ENCODE results near the gene DMAC2.

The DMAC2 gene

GRCh38 chr19:41479757-41480191 is 40.1 kb upstream of the DMAC2 start:
- Histone ChIP-seq H2BK12ac (ENCODE audit: low read length in 2 of 2) (no peak overlapping the region), H3K14ac (ENCODE audit: low read length in 2 of 2) (no peak overlapping the region), H3K4me3 (ENCODE audit: insufficient read depth in 1 of 2, low read depth in 1 of 2, low read length in 2 of 2) (no peak overlapping the region), H2AFZ (ENCODE audit: low read depth, low read length) (no peak overlapping the region), H2BK120ac (ENCODE audit: low read depth, low read length) (no peak overlapping the region), H3K4ac (ENCODE audit: low read depth in 1 of 2, low read length in 2 of 2) (no peak overlapping the region), H3K27ac (ENCODE audit: low read length, poor library complexity, severe bottlenecking) (no peak overlapping the region), H3K27me3 (ENCODE audit: control insufficient read depth in 1 of 2, insufficient read depth in 1 of 2, low read length in 2 of 2) (peaks cover 10 to 27% of the 10 kb centered on the region in 2 experiments), H3K23ac (ENCODE audit: low read length in 2 of 2) (no peak overlapping the region), H2BK15ac (ENCODE audit: low read depth, poor library complexity, severe bottlenecking) (no peak overlapping the region), H3K4me2 (ENCODE audit: low read length, poor library complexity, severe bottlenecking) (no peak overlapping the region), H2BK5ac (ENCODE audit: low read depth, low read length, poor library complexity, severe bottlenecking) (no peak overlapping the region), H2AK5ac (ENCODE audit: low read length, severe bottlenecking) (no peak overlapping the region), H4K91ac (ENCODE audit: low read length) (no peak overlapping the region), H3K4me1 (ENCODE audit: control insufficient read depth, insufficient read depth, low read depth, low read length) (no peaks in the 10 kb centered on the region), H3K18ac (ENCODE audit: low read depth in 1 of 2, low read length in 2 of 2) (no peak overlapping the region), H3K79me1 (replicated peaks; ENCODE audit: low read length, poor library complexity, severe bottlenecking) (no peaks in the 10 kb centered on the region), H3K9me3 (ENCODE audit: control insufficient read depth, low read length) (no peaks in the 10 kb centered on the region), H4K8ac (ENCODE audit: low read length) (no peak overlapping the region), H3K36me3 (ENCODE audit: control insufficient read depth in 1 of 2, insufficient read depth in 2 of 2, low read depth in 1 of 2, low read length in 2 of 2) (no peaks in the 10 kb centered on the region), H3K9ac (ENCODE audit: low read length) (no peak overlapping the region)
- whole genome bisulfite sequencing: 73% methylated on average over 8 of the region's 8 CpGs
- no peak for DNase-seq

- Histone ChIP-seq H2AFZ (ENCODE audit: low read depth, low read length) (no peak overlapping the region), H3K4me3 (ENCODE audit: insufficient read depth in 1 of 2, low read depth in 1 of 2, low read length in 2 of 2) (no peak overlapping the region), H3K4ac (ENCODE audit: low read depth in 1 of 2, low read length in 2 of 2) (no peak overlapping the region), H2AK5ac (ENCODE audit: low read length, severe bottlenecking) (no peak overlapping the region), H3K9ac (ENCODE audit: low read length) (no peak overlapping the region), H4K8ac (ENCODE audit: low read length) (no peak overlapping the region), H3K79me1 (replicated peaks; ENCODE audit: low read length, poor library complexity, severe bottlenecking) (no peaks in the 10 kb centered on the region), H2BK120ac (ENCODE audit: low read depth, low read length) (no peak overlapping the region), H3K9me3 (ENCODE audit: control insufficient read depth, low read length) (no peaks in the 10 kb centered on the region), H2BK12ac (ENCODE audit: low read length in 2 of 2) (no peak overlapping the region), H3K4me2 (ENCODE audit: low read length, poor library complexity, severe bottlenecking) (no peak overlapping the region), H4K91ac (ENCODE audit: low read length) (no peak overlapping the region), H3K27ac (ENCODE audit: low read length, poor library complexity, severe bottlenecking) (no peak overlapping the region), H3K14ac (ENCODE audit: low read length in 2 of 2) (no peak overlapping the region), H3K4me1 (ENCODE audit: control insufficient read depth, insufficient read depth, low read depth, low read length) (no peaks in the 10 kb centered on the region), H2BK15ac (ENCODE audit: low read depth, poor library complexity, severe bottlenecking) (no peak overlapping the region), H3K36me3 (ENCODE audit: control insufficient read depth in 1 of 2, insufficient read depth in 2 of 2, low read depth in 1 of 2, low read length in 2 of 2) (no peaks in the 10 kb centered on the region), H3K27me3 (ENCODE audit: control insufficient read depth in 1 of 2, insufficient read depth in 1 of 2, low read length in 2 of 2) (peaks cover 10 to 26% of the 10 kb centered on the region in 2 experiments), H3K18ac (ENCODE audit: low read depth in 1 of 2, low read length in 2 of 2) (no peak overlapping the region), H2BK5ac (ENCODE audit: low read depth, low read length, poor library complexity, severe bottlenecking) (no peak overlapping the region), H3K23ac (ENCODE audit: low read length in 2 of 2) (no peak overlapping the region)
- WGBS: 61% methylated on average over 12 of the region's 15 CpGs
- DNase-seq: no peak
Measured at GRCh38 chr19:41478875-41479756, 39.4 kb upstream of the DMAC2 start.

GRCh38 chr19:41478171-41478570 is 38.5 kb upstream of the DMAC2 start:
- no peak overlapping the region for H2BK12ac ChIP-seq (ENCODE audit: low read length in 2 of 2)
- H3K4me3 ChIP-seq (ENCODE audit: insufficient read depth in 1 of 2, low read depth in 1 of 2, low read length in 2 of 2): no peak overlapping the region
- no peak overlapping the region for H2AK5ac ChIP-seq (ENCODE audit: low read length, severe bottlenecking)
- no peak overlapping the region for H2BK15ac ChIP-seq (ENCODE audit: low read depth, poor library complexity, severe bottlenecking)
- WGBS: 70% methylated on average over 8 of the region's 8 CpGs
- H3K36me3 ChIP-seq (ENCODE audit: control insufficient read depth in 1 of 2, insufficient read depth in 2 of 2, low read depth in 1 of 2, low read length in 2 of 2): no peaks in the 10 kb centered on the region
- no peak overlapping the region for H3K23ac ChIP-seq (ENCODE audit: low read length in 2 of 2)
- no peak overlapping the region for H4K91ac ChIP-seq (ENCODE audit: low read length)
- H2BK120ac ChIP-seq (ENCODE audit: low read depth, low read length): no peak overlapping the region
- H3K79me1 ChIP-seq (replicated peaks; ENCODE audit: low read length, poor library complexity, severe bottlenecking): no peaks in the 10 kb centered on the region
- H3K9ac ChIP-seq (ENCODE audit: low read length): no peak overlapping the region
- no peaks in the 10 kb centered on the region for H3K9me3 ChIP-seq (ENCODE audit: control insufficient read depth, low read length)
- no peak overlapping the region for H3K18ac ChIP-seq (ENCODE audit: low read depth in 1 of 2, low read length in 2 of 2)
- H3K4me1 ChIP-seq (ENCODE audit: control insufficient read depth, insufficient read depth, low read depth, low read length): no peaks in the 10 kb centered on the region
- H3K14ac ChIP-seq (ENCODE audit: low read length in 2 of 2): no peak overlapping the region
- DNase-seq: no peak
- H3K27ac ChIP-seq (ENCODE audit: low read length, poor library complexity, severe bottlenecking): no peak overlapping the region
- no peak overlapping the region for H2AFZ ChIP-seq (ENCODE audit: low read depth, low read length)
- H3K4me2 ChIP-seq (ENCODE audit: low read length, poor library complexity, severe bottlenecking): no peak overlapping the region
- no peak overlapping the region for H3K4ac ChIP-seq (ENCODE audit: low read depth in 1 of 2, low read length in 2 of 2)
- H4K8ac ChIP-seq (ENCODE audit: low read length): no peak overlapping the region
- no peak overlapping the region for H2BK5ac ChIP-seq (ENCODE audit: low read depth, low read length, poor library complexity, severe bottlenecking)
- peaks cover 10 to 31% of the 10 kb centered on the region in 2 experiments for H3K27me3 ChIP-seq (ENCODE audit: control insufficient read depth in 1 of 2, insufficient read depth in 1 of 2, low read length in 2 of 2)

- Histone ChIP-seq H3K4ac (ENCODE audit: low read depth in 1 of 2, low read length in 2 of 2) (no peak overlapping the region), H3K9me3 (ENCODE audit: control insufficient read depth, low read length) (no peaks in the 10 kb centered on the region), H4K91ac (ENCODE audit: low read length) (no peak overlapping the region), H2BK12ac (ENCODE audit: low read length in 2 of 2) (no peak overlapping the region), H3K27me3 (ENCODE audit: control insufficient read depth in 1 of 2, insufficient read depth in 1 of 2, low read length in 2 of 2) (peaks cover 0 to 47% of the 10 kb centered on the region in 2 experiments), H2BK15ac (ENCODE audit: low read depth, poor library complexity, severe bottlenecking) (no peak overlapping the region), H3K36me3 (ENCODE audit: control insufficient read depth in 1 of 2, insufficient read depth in 2 of 2, low read depth in 1 of 2, low read length in 2 of 2) (no peaks in the 10 kb centered on the region), H3K23ac (ENCODE audit: low read length in 2 of 2) (no peak overlapping the region), H3K9ac (ENCODE audit: low read length) (no peak overlapping the region), H3K18ac (ENCODE audit: low read depth in 1 of 2, low read length in 2 of 2) (no peak overlapping the region), H2BK120ac (ENCODE audit: low read depth, low read length) (no peak overlapping the region), H2AFZ (ENCODE audit: low read depth, low read length) (no peak overlapping the region), H3K4me1 (ENCODE audit: control insufficient read depth, insufficient read depth, low read depth, low read length) (no peaks in the 10 kb centered on the region), H3K27ac (ENCODE audit: low read length, poor library complexity, severe bottlenecking) (no peak overlapping the region), H2BK5ac (ENCODE audit: low read depth, low read length, poor library complexity, severe bottlenecking) (no peak overlapping the region), H3K4me3 (ENCODE audit: insufficient read depth in 1 of 2, low read depth in 1 of 2, low read length in 2 of 2) (no peak overlapping the region), H4K8ac (ENCODE audit: low read length) (no peak overlapping the region), H3K4me2 (ENCODE audit: low read length, poor library complexity, severe bottlenecking) (no peak overlapping the region), H2AK5ac (ENCODE audit: low read length, severe bottlenecking) (no peak overlapping the region), H3K14ac (ENCODE audit: low read length in 2 of 2) (no peak overlapping the region), H3K79me1 (replicated peaks; ENCODE audit: low read length, poor library complexity, severe bottlenecking) (no peaks in the 10 kb centered on the region)
- no peak for DNase-seq
Measured at GRCh38 chr19:41476583-41476982, 36.9 kb upstream of the DMAC2 start.

All from mesenchymal stem cell (in vitro differentiated cells and primary cell).